Gastroesophageal sphincter (tissue), 4 donors: ENCODE results near the gene SYTL3. TPM values are rescaled to one million over a fixed set of nuclear protein-coding genes. Genes with fewer than 3 reads are reported as not detected.
A peak's percentile ranks its signal among the peaks of the same experiment; 100 is the strongest.

Source experiments
- ATAC-seq: fragments of 150-250 bp; one replicate; pipeline ENCODE4 v1.9.1; 2016; ENCODE audit warnings: mild to moderate bottlenecking, moderate library complexity
- H3K27ac ChIP-seq, 4 donors: fragments of 200-600 bp; sonication (generic) in 3 of 4; 1 replicate in 3 of 4; 2 replicates in 1 of 4; pipeline ENCODE4 v1.5.1; 2016 to 2019
- H3K27me3 ChIP-seq: fragments of 200-600 bp; sonication (generic); one replicate; pipeline ENCODE4 v1.5.1; 2019
- H3K36me3 ChIP-seq, 2 donors: fragments of 200-600 bp; sonication (generic); one replicate each; pipeline ENCODE4 v1.5.1; 2019; ENCODE audit warnings: control low read depth in 1 of 2
- H3K4me1 ChIP-seq, 3 donors: fragments of 200-600 bp; sonication (generic); 1 replicate in 2 of 3; 2 replicates in 1 of 3; pipeline ENCODE4 v1.5.1; 2016 to 2019; ENCODE audit warnings: control low read depth in 2 of 3
- H3K4me3 ChIP-seq, 2 donors: fragments of 200-600 bp; sonication (generic); one replicate each; pipeline ENCODE4 v1.5.1; 2019; ENCODE audit warnings: mild to moderate bottlenecking in 1 of 2, moderate library complexity in 1 of 2
- H3K9me3 ChIP-seq, 3 donors: fragments of 200-600 bp; sonication (generic); one replicate each; pipeline ENCODE4 v1.5.1; 2017 to 2019; ENCODE audit warnings: control low read depth in 2 of 3
- EP300 ChIP-seq: sonication (generic); formaldehyde crosslinking; IDR thresholded peaks from one replicate; pipeline ENCODE4 v1.6.1; 2017; ENCODE audit warnings: antibody characterized with exemption, mild to moderate bottlenecking
- POLR2A ChIP-seq, 2 donors: fragments of 450-650 bp; IDR thresholded peaks; one replicate each; pipeline ENCODE4 v1.6.1; 2017; ENCODE audit warnings: antibody characterized with exemption in 2 of 2, mild to moderate bottlenecking in 2 of 2, moderate library complexity in 1 of 2
- POLR2AphosphoS5 ChIP-seq: sonication (generic); formaldehyde crosslinking; IDR thresholded peaks from one replicate; pipeline ENCODE4 v1.6.1; 2017; ENCODE audit warnings: antibody characterized with exemption
- WGBS, 2 donors: methylation state at CpG; one replicate each; pipeline ENCODE4 v1.1.5; 2018; ENCODE audit warnings: low coverage in 1 of 2; 5-methylcytosine and 5-hydroxymethylcytosine counted together
- total RNA-seq, 4 donors: library from RNA; depleted of rRNA; stranded (reverse); fragments of >200 nt; gene quantifications; one replicate each; pipeline ENCODE4 v1.1.0, GENCODE V29; 2016
- TF ChIP-seq, protein P1 (sequence below), 4 experiments: fragments of 200-600 bp in 2 of 4; fragments of 450-650 bp in 2 of 4; sonication (generic) in 1 of 4; IDR thresholded peaks; one replicate each; pipeline ENCODE4 v1.5.1; 2017 to 2019; ENCODE audit warnings: antibody characterized with exemption in 4 of 4, mild to moderate bottlenecking in 2 of 4, moderate library complexity in 2 of 4

Gene SYTL3
- total RNA-seq, 4 donors from 2014 or later = 1.9 to 5.9 (median 4.5) TPM

DNA sequence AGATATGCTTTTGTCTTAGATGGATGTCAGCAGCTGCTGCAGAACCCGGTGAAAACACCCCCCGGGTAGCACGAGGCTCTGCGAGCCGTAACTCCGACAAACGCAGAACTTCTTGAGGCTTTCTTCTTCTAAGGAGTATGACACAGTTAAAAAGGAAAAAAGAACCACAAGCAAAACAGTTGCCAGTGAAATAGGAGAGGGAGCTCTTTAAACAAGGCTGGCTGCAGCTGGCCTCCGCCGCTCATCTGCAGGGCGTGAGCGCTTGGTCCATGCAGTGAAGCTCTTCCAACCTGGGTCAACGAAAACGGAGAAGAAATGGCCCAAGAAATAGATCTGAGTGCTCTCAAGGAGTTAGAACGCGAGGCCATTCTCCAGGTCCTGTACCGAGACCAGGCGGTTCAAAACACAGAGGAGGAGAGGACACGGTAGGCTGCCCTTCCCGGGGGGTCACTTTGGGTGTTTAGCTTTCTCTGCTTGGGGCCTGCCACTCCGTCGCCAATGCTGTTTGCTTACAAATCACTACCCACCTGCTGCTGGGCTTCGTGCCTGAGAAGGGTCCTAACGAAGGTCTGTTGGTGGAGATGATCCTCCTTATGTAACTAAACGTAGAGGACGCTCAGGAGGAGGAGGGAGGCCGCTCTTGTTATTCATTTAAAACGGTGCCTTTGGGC lies 13.2 kb downstream of the SYTL3 start:
- 35 to 46% methylated on average over 14 to 21 of the region's 27 CpGs for WGBS, 2 donors
- ATAC-seq = peak; percentile 33
- peaks cover 0 to 6% (median 0%) of the 10 kb centered on the region in 3 donors for H3K4me1 ChIP-seq
- no peaks in the 10 kb centered on the region for H3K9me3 ChIP-seq
- H3K27ac ChIP-seq = peak overlapping the region; percentile 10 to 78 (median 70)
- no peaks in the 10 kb centered on the region for H3K27me3 ChIP-seq
- TF ChIP-seq, protein P1, sequence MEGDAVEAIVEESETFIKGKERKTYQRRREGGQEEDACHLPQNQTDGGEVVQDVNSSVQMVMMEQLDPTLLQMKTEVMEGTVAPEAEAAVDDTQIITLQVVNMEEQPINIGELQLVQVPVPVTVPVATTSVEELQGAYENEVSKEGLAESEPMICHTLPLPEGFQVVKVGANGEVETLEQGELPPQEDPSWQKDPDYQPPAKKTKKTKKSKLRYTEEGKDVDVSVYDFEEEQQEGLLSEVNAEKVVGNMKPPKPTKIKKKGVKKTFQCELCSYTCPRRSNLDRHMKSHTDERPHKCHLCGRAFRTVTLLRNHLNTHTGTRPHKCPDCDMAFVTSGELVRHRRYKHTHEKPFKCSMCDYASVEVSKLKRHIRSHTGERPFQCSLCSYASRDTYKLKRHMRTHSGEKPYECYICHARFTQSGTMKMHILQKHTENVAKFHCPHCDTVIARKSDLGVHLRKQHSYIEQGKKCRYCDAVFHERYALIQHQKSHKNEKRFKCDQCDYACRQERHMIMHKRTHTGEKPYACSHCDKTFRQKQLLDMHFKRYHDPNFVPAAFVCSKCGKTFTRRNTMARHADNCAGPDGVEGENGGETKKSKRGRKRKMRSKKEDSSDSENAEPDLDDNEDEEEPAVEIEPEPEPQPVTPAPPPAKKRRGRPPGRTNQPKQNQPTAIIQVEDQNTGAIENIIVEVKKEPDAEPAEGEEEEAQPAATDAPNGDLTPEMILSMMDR (IDR thresholded peaks at IDR 0.05) = no peak
- peak in 1 of 2 donors; percentile 18 for TF ChIP-seq POLR2A (IDR thresholded peaks at IDR 0.05)
- peak overlapping the region in 1 of 2 donors; percentile 31 for H3K4me3 ChIP-seq
- no peaks in the 10 kb centered on the region for H3K36me3 ChIP-seq

DNA sequence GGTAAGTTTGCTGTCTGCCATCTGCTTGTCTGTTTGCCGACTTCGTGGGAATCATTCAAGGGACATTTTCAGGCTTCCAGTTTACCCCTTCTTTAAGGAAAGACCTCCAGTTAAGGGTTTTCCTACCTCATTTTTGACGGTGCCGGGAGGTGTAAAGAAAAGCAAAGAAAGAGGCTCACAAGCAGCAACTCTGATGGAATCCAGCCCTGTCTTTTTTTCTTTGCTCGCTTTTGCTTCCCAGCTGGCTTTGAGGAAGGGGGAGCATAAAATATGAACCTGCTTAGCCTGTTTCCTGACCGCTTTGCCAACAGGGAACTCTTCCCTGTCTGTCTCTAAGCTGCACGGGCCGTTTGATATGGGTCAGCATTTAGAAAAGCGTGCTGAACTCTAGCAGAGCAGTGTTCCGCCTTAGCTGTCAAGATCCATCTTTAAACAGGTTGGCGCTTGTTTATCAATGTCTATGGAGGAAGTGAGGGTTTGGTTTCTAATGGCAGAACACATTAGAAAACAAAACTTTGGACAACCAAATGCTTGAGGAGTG lies 13.8 kb downstream of the SYTL3 start:
- Histone ChIP-seq H3K4me1 (peaks cover 0 to 6% (median 0%) of the 10 kb centered on the region in 3 donors), H3K27ac (peak overlapping the region; percentile 10 to 78 (median 70)), H3K27me3 (no peaks in the 10 kb centered on the region), H3K36me3 (no peaks in the 10 kb centered on the region), H3K9me3 (no peaks in the 10 kb centered on the region), H3K4me3 (peak overlapping the region in 1 of 2 donors; percentile 31)
- TF ChIP-seq POLR2A (IDR thresholded peaks at IDR 0.05) = no peak
- TF ChIP-seq POLR2AphosphoS5 = no peak
- TF ChIP-seq EP300 = no peak
- TF ChIP-seq, protein P1 (IDR thresholded peaks at IDR 0.05) = no peak
- ATAC-seq = no peak
- 28 to 48% methylated on average over 10 to 11 of the region's 11 CpGs for WGBS, 2 donors

DNA sequence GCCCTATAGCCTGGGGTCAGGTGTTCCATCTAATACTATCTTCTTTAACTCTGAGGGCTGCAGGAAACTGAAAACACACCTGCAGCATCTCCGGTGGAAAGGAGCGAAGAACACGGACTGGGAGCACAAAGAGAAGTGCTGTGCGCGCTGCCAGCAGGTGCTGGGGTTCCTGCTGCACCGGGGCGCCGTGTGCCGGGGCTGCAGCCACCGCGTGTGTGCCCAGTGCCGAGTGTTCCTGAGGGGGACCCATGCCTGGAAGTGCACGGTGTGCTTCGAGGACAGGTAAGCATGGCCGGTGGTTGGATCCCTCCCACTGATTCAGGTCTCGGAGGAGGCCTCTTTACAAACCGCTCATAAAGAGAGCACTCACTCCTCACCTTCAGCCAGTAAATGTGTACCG lies 15.5 kb downstream of the SYTL3 start:
- no peaks in the 10 kb centered on the region for H3K9me3 ChIP-seq
- H3K4me3 ChIP-seq = no peak overlapping the region
- H3K4me1 ChIP-seq = peaks cover 0 to 6% (median 0%) of the 10 kb centered on the region in 3 donors
- H3K36me3 ChIP-seq = no peaks in the 10 kb centered on the region
- H3K27ac ChIP-seq = peak overlapping the region in 1 of 4 donors; percentile 78
- H3K27me3 ChIP-seq = no peaks in the 10 kb centered on the region
- no peak for ATAC-seq
- TF ChIP-seq POLR2AphosphoS5 (no peak), POLR2A (IDR thresholded peaks at IDR 0.05) (no peak), EP300 (no peak)
- TF ChIP-seq, protein P1 (IDR thresholded peaks at IDR 0.05) = no peak
- WGBS, 2 donors = 80 to 94% methylated on average over 1 to 11 of the region's 18 CpGs

DNA sequence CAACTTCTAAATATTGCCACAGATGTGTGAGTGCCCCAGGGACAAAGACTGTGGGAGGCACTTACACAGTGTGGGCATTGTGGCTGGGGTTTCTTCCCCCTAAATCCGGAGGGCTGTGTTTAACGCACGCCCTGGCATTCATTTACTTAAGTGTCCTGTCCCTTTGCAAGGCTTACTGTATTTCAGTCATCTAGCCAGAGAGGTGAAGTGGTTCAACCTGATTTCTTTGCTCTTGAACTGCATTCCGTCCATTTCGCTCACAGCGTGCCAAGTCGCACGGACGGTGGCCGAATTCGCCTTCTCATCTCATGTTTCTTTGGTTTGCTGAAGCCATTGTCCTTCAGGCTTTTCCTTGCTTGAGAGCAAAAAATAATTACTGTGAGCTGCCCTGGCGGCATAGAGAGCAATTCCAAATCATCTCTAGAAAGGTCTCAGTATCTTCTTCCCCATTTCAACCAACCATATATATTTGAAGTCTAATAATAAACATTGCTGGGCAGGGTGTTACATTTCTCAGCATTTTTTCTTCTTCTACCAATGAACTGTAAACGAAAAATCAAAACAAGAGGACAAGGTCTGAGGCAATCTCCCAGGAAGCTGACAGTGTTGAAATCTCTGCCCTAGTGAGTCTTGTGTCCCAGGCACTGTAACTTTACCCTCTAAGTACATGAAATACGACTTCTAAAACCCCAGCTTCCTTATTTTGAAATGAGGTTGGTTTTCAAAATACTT lies 16.9 kb downstream of the SYTL3 start:
- H3K4me3 ChIP-seq = no peak overlapping the region
- peaks cover 0 to 6% (median 0%) of the 10 kb centered on the region in 3 donors for H3K4me1 ChIP-seq
- no peaks in the 10 kb centered on the region for H3K27me3 ChIP-seq
- H3K9me3 ChIP-seq = no peaks in the 10 kb centered on the region
- H3K36me3 ChIP-seq = no peaks in the 10 kb centered on the region
- WGBS, 2 donors = 84 to 87% methylated on average over 14 of the region's 14 CpGs
- peak; percentile 72 for ATAC-seq
- peak overlapping the region in 2 of 4 donors; percentile 12 to 37 for H3K27ac ChIP-seq
- TF ChIP-seq POLR2A (IDR thresholded peaks at IDR 0.05) (peak in 1 of 2 donors; percentile 6), POLR2AphosphoS5 (no peak), EP300 (no peak)
- TF ChIP-seq, protein P1 (IDR thresholded peaks at IDR 0.05) = no peak
